Activated CD4-positive, alpha-beta T cell treated with anti-CD3 and anti-CD28 coated beads, Interleukin-2, amount 50 U/mL, for 1 hour (primary cell): ENCODE measurements around the gene ZNF223.

Experiments used
- DNase-seq: peaks from one replicate; pipeline ENCODE4 v3.0.0-alpha.2; 2020

ZNF223 gene

GRCh38 chr19:44072543-44073401 lies 20.9 kb downstream of the ZNF223 start:
- no peak for DNase-seq

- DNase-seq, result no peak
These were observed 24.5 kb downstream of the ZNF223 start for GRCh38 chr19:44076325-44076724.

- DNase-seq, result no peak
These were observed 40.3 kb downstream of the ZNF223 start for GRCh38 chr19:44092108-44092507.

GRCh38 chr19:44093931-44094765 lies 42.3 kb downstream of the ZNF223 start, which contains the start of gene ZNF224:
ZNF224 (plus strand) TSS chr19:44094361; CDS start chr19:44097874, 3,513 bp downstream.
- peak; percentile 71 for DNase-seq

- no peak for DNase-seq
These were observed 55.9 kb downstream of the ZNF223 start for GRCh38 chr19:44107751-44108150.

GRCh38 chr19:44109458-44109857 lies 57.6 kb downstream of the ZNF223 start:
- no peak for DNase-seq

- DNase-seq, result no peak
These were observed 60.2 kb downstream of the ZNF223 start for GRCh38 chr19:44111910-44112463.

GRCh38 chr19:44112802-44113137 lies 60.9 kb downstream of the ZNF223 start:
- no peak for DNase-seq

- DNase-seq, result peak; percentile 71
These were observed 61.4 kb downstream of the ZNF223 start, which contains the start of gene ZNF225 for GRCh38 chr19:44113138-44113783. ZNF225 (plus strand) TSS chr19:44113399; CDS start chr19:44115828, 2,429 bp downstream.

- no peak for DNase-seq
These were observed 62.1 kb downstream of the ZNF223 start for GRCh38 chr19:44113784-44114390.
